Omental fat pad (tissue), 4 donors: Measurements from ENCODE around the gene NSMF. TPM values are rescaled to one million over a fixed set of nuclear protein-coding genes. Genes with fewer than 3 reads are reported as not detected.

Experiments used
- ATAC-seq: fragments of 150-250 bp; one replicate; pipeline ENCODE4 v1.9.1; 2016; ENCODE audit warnings: mild to moderate bottlenecking, moderate library complexity; ENCODE audit not compliant: low FRiP score
- DNase-seq: peaks from one replicate; pipeline ENCODE4 v3.0.0-alpha.2; 2019; ENCODE audit warnings: low spot score
- CTCF ChIP-seq, 3 donors: fragments of 450-650 bp; IDR thresholded peaks; one replicate each; pipeline ENCODE4 v1.5.1; 2016 to 2017; ENCODE audit warnings: antibody characterized with exemption in 3 of 3, mild to moderate bottlenecking in 3 of 3, moderate library complexity in 2 of 3
- total RNA-seq, 4 donors: library from RNA; depleted of rRNA; stranded (reverse); fragments of >200 nt; gene quantifications; one replicate each; pipeline ENCODE4 v1.1.0, GENCODE V29; 2016

NSMF gene
- total RNA-seq, 4 donors from 2014 or later: 29.6 to 59.9 (median 31.5) TPM

GRCh38 chr9:137427454-137428310 lies 31.5 kb downstream of the NSMF start:
- DNase-seq: no peak
- TF ChIP-seq CTCF (IDR thresholded peaks at IDR 0.05): no peak
- ATAC-seq: no peak

- no peak for DNase-seq
- ATAC-seq: no peak
- TF ChIP-seq CTCF (IDR thresholded peaks at IDR 0.05): no peak
Observed at GRCh38 chr9:137426018-137426681, 33.0 kb downstream of the NSMF start.

- DNase-seq (no peak), ATAC-seq (peak; percentile 68)
- TF ChIP-seq CTCF (IDR thresholded peaks at IDR 0.05): peak in 1 of 3 donors; percentile 2
Observed at GRCh38 chr9:137423514-137424291, 35.4 kb downstream of the NSMF start.

GRCh38 chr9:137422604-137423513 lies 36.3 kb downstream of the NSMF start, which contains the start of the genes EXD3 and NOXA1:
EXD3 (minus strand) TSS chr9:137423162; CDS start chr9:137395357, 27,805 bp downstream.
NOXA1 (plus strand) TSS chr9:137423393; CDS start chr9:137423530, 137 bp downstream.
- ATAC-seq (peak; percentile 92), DNase-seq (peak; percentile 81)
- peak in 2 of 3 donors; percentile 28 to 86 for TF ChIP-seq CTCF (IDR thresholded peaks at IDR 0.05)

- TF ChIP-seq CTCF (IDR thresholded peaks at IDR 0.05): no peak
Observed at GRCh38 chr9:137421838-137422603, 37.1 kb downstream of the NSMF start.

More at GRCh38 chr9:137421838-137422603, 37.1 kb downstream of the NSMF start:
- DNase-seq: no peak
- ATAC-seq: no peak
